H1 (cell line): ENCODE data around the gene SPRYD4.
"Not testable (repeated sequence)": the region's sequence is repeated elsewhere in the genome, so short reads cannot be mapped to it uniquely, and the experiment has no call there.

ENCODE experiments used
- BCL11A ChIP-seq, 2 experiments: IDR thresholded peaks; one replicate each; pipeline ENCODE4 v1.6.1; 2011; ENCODE audit warnings: low read depth in 2 of 2, low read length in 2 of 2, mild to moderate bottlenecking in 2 of 2
- BRCA1 ChIP-seq: IDR thresholded peaks from 2 replicates; pipeline ENCODE4 v1.6.1; 2012; ENCODE audit warnings: low read depth, low read length, improper control_type of control experiment
- CTCF ChIP-seq, 3 experiments: IDR thresholded peaks; 1 replicate in 2 of 3; 2 replicates in 1 of 3; pipeline versions ENCODE4 v1.5.1 to v1.6.1; 2011; ENCODE audit warnings: low read length in 3 of 3, mild to moderate bottlenecking in 3 of 3, inconsistent platforms in 2 of 3, low read depth in 1 of 3, moderate library complexity in 1 of 3; ENCODE audit not compliant: insufficient read depth in 1 of 3; ENCODE audit errors: control extremely low read depth in 1 of 3
- EZH2 ChIP-seq: fragments of 200-600 bp; sonication (generic); IDR thresholded peaks from 2 replicates; pipeline ENCODE4 v1.7.1; 2012; ENCODE audit warnings: low read depth, mild to moderate bottlenecking, moderate library complexity, low read length, inconsistent platforms; ENCODE audit not compliant: severe bottlenecking
- KDM1A ChIP-seq: fragments of 200-600, 300-600 bp; sonication (generic); IDR thresholded peaks from 2 replicates; pipeline ENCODE4 v1.7.1; 2016; ENCODE audit warnings: mild to moderate bottlenecking, low read length, borderline replicate concordance
- MAX ChIP-seq: IDR thresholded peaks from 2 replicates; pipeline ENCODE4 v1.6.1; 2012; ENCODE audit warnings: inconsistent platforms
- POLR2A ChIP-seq, 2 experiments: IDR thresholded peaks; 1 replicate in 1 of 2; 2 replicates in 1 of 2; pipeline ENCODE4 v1.6.1; 2011; ENCODE audit warnings: low read depth in 2 of 2, low read length in 2 of 2, mild to moderate bottlenecking in 2 of 2; ENCODE audit errors: control extremely low read depth in 1 of 2
- RAD21 ChIP-seq, 2 experiments: IDR thresholded peaks in 1 of 2; conservative IDR thresholded peaks in 1 of 2; 2 replicates each; pipeline ENCODE4 v1.6.1; 2011; ENCODE audit warnings: low read depth in 2 of 2, low read length in 2 of 2, improper control_type of control experiment in 1 of 2, inconsistent platforms in 1 of 2, mild to moderate bottlenecking in 1 of 2, moderate library complexity in 1 of 2
- RXRA ChIP-seq: IDR thresholded peaks from 2 replicates; pipeline ENCODE4 v1.6.1; 2011; ENCODE audit warnings: low read depth, mild to moderate bottlenecking, low read length, moderate library complexity; ENCODE audit not compliant: insufficient read depth
- TEAD4 ChIP-seq: IDR thresholded peaks from 2 replicates; pipeline ENCODE4 v1.6.1; 2012; ENCODE audit warnings: low read depth, low read length, inconsistent platforms, mixed read lengths
- USF2 ChIP-seq: IDR thresholded peaks from 2 replicates; pipeline ENCODE4 v1.6.1; 2011; ENCODE audit warnings: low read length, improper control_type of control experiment
- YY1 ChIP-seq: IDR thresholded peaks from 2 replicates; pipeline ENCODE4 v1.6.1; 2011; ENCODE audit warnings: low read depth, mild to moderate bottlenecking, low read length
- ZNF274 ChIP-seq: IDR thresholded peaks from 2 replicates; pipeline ENCODE4 v1.7.0; 2012; ENCODE audit warnings: low read length, borderline replicate concordance; ENCODE audit errors: extremely low read depth

- not testable (repeated sequence) for TF ChIP-seq CTCF (IDR thresholded peaks at IDR 0.05; ENCODE audit: control extremely low read depth in 1 of 3, insufficient read depth in 1 of 3, low read depth in 1 of 3, low read length in 3 of 3); EZH2; USF2; RXRA; KDM1A; YY1; POLR2A (IDR thresholded peaks at IDR 0.05; ENCODE audit: control extremely low read depth in 1 of 2, low read depth in 2 of 2, low read length in 2 of 2); ZNF274; TEAD4; BCL11A (IDR thresholded peaks at IDR 0.05; ENCODE audit: low read depth in 2 of 2, low read length in 2 of 2); BRCA1; RAD21 (IDR thresholded peaks at IDR 0.05 in 1 of 2, conservative IDR thresholded peaks at IDR 0.05 in 1 of 2; ENCODE audit: low read depth in 2 of 2, low read length in 2 of 2); MAX
Observed at GRCh38 chr12:56493409-56494105, 25.2 kb downstream of the SPRYD4 start.
